GM12878 (cell line): ENCODE measurements around the gene HCFC1R1. TPM values are rescaled to one million over a fixed set of nuclear protein-coding genes. Genes with fewer than 3 reads are reported as not detected.

ENCODE experiments used
- ATAC-seq: fragments of 200-7000 bp; cut with Tn5 transposase; 3 replicates; pipeline ENCODE4 v1.9.1; 2020; ENCODE audit warnings: mild to moderate bottlenecking, moderate library complexity
- BruUV-seq: library from RNA; stranded (reverse); fragments of 400-500 nt; replicated peaks from 2 replicates; lab custom pipeline; 2021; lab: Mats Ljungman, UMichigan
- CTCF ChIA-PET: fragments of 300-600 bp; sonication (Branson Sonifier 250); formaldehyde crosslinking; extraction: SDS; loops from one replicate; lab custom pipeline; 2021; ENCODE audit warnings: inconsistent platforms; lab: Yijun Ruan, JAX
- POLR2A ChIA-PET: fragments of 350-600 bp; formaldehyde crosslinking; extraction: SDS; loops from one replicate; lab custom pipeline; 2021; ENCODE audit warnings: inconsistent platforms; lab: Charles Lee
- RAD21 ChIA-PET: fragments of 300-600 bp; sonication (Branson Sonifier 250); formaldehyde crosslinking; loops from one replicate; lab custom pipeline; 2023; ENCODE audit warnings: antibody characterized with exemption; ENCODE audit not compliant: unreplicated experiment; lab: Charles Lee
- SMC1A ChIA-PET: fragments of 300-600 bp; sonication (Branson Sonifier 250); formaldehyde crosslinking; loops from one replicate; lab custom pipeline; 2023; ENCODE audit not compliant: unreplicated experiment, uncharacterized antibody; lab: Charles Lee
- DNase-seq: peaks from one replicate; pipeline ENCODE4 v3.0.0-alpha.2; 2011; ENCODE audit warnings: low read depth, low spot score
- FAIRE-seq: peaks from 3 replicates; lab custom pipeline; 2011; peaks lifted over from hg19 to GRCh38; lab: Jason Lieb, UNC
- H2AFZ ChIP-seq: 2 replicates; pipeline ENCODE4 v1.6.0; 2011; ENCODE audit warnings: low read depth, low read length, control low read depth; ENCODE audit not compliant: control insufficient read depth
- H3K27ac ChIP-seq: 2 replicates; pipeline ENCODE4 v1.5.1; 2011; ENCODE audit warnings: control low read depth; ENCODE audit not compliant: control insufficient read depth, insufficient read depth
- H3K27me3 ChIP-seq, 2 experiments: replicated peaks in 1 of 2; 2 replicates each; pipeline versions ENCODE4 v1.6.0 to v1.6.1; 2011; ENCODE audit warnings: low read length in 1 of 2; ENCODE audit not compliant: control insufficient read depth in 2 of 2, insufficient read depth in 2 of 2
- H3K36me3 ChIP-seq, 2 experiments: 2 replicates each; pipeline ENCODE4 v1.5.1; 2011; ENCODE audit warnings: low read length in 1 of 2; ENCODE audit not compliant: control insufficient read depth in 2 of 2, insufficient read depth in 2 of 2
- H3K4me1 ChIP-seq: 2 replicates; pipeline ENCODE4 v1.6.1; 2011; ENCODE audit warnings: mild to moderate bottlenecking, low read length, moderate library complexity, mixed read lengths; ENCODE audit not compliant: control insufficient read depth, insufficient read depth
- H3K4me2 ChIP-seq: 2 replicates; pipeline ENCODE4 v1.6.0; 2011; ENCODE audit warnings: control low read depth; ENCODE audit not compliant: control insufficient read depth, insufficient read depth
- H3K4me3 ChIP-seq: fragments of 200-600 bp; sonication (generic); 2 replicates; pipeline ENCODE4 v1.5.1; 2016
- H3K79me2 ChIP-seq: 2 replicates; pipeline ENCODE4 v1.6.0; 2011; ENCODE audit warnings: low read length; ENCODE audit not compliant: control insufficient read depth, insufficient read depth
- H3K9ac ChIP-seq: 2 replicates; pipeline ENCODE4 v1.8.0; 2011; ENCODE audit warnings: low read length, control low read depth, mixed read lengths; ENCODE audit not compliant: control insufficient read depth, insufficient read depth
- H3K9me3 ChIP-seq: replicated peaks from 3 replicates; pipeline ENCODE4 v1.5.1; 2011; ENCODE audit warnings: mild to moderate bottlenecking, low read length; ENCODE audit not compliant: control insufficient read depth, insufficient read depth
- H4K20me1 ChIP-seq: 2 replicates; pipeline ENCODE4 v1.6.0; 2011; ENCODE audit not compliant: control insufficient read depth, insufficient read depth
- ASH2L ChIP-seq: fragments of 300-600, 200-600 bp; sonication (generic); IDR thresholded peaks from 2 replicates; pipeline ENCODE4 v1.6.1; 2017; ENCODE audit warnings: low read depth, mild to moderate bottlenecking, borderline replicate concordance
- CBX3 ChIP-seq: fragments of 200-600 bp; sonication (generic); IDR thresholded peaks from 2 replicates; pipeline ENCODE4 v1.6.1; 2016; ENCODE audit warnings: low read depth, borderline replicate concordance
- CHD2 ChIP-seq: IDR thresholded peaks from 2 replicates; pipeline ENCODE4 v1.6.1; 2011; ENCODE audit warnings: low read depth, low read length, improper control_type of control experiment, borderline replicate concordance
- CUX1 ChIP-seq: IDR thresholded peaks from 2 replicates; pipeline ENCODE4 v1.6.1; 2012; ENCODE audit warnings: improper control_type of control experiment, low read depth, low read length; ENCODE audit not compliant: insufficient replicate concordance
- EED ChIP-seq: sonication (generic); IDR thresholded peaks from 2 replicates; pipeline ENCODE4 v1.6.1; 2016; ENCODE audit warnings: antibody characterized with exemption, low read depth
- EGR1 ChIP-seq, 2 experiments: IDR thresholded peaks; 1 replicate in 1 of 2; 2 replicates in 1 of 2; pipeline ENCODE4 v1.6.1; 2011 to 2012; ENCODE audit warnings: low read depth in 2 of 2, low read length in 2 of 2, borderline replicate concordance in 1 of 2, mild to moderate bottlenecking in 1 of 2, moderate library complexity in 1 of 2
- IKZF2 ChIP-seq, 2 experiments: fragments of 450-650 bp; IDR thresholded peaks; 2 replicates each; pipeline ENCODE4 v1.6.1; 2017; ENCODE audit warnings: mild to moderate bottlenecking in 2 of 2, moderate library complexity in 2 of 2
- IRF5 ChIP-seq: fragments of 450-650 bp; IDR thresholded peaks from 2 replicates; pipeline ENCODE4 v1.6.1; 2017; ENCODE audit warnings: borderline replicate concordance
- JUNB ChIP-seq: IDR thresholded peaks from 2 replicates; pipeline ENCODE4 v1.6.1; 2016; ENCODE audit warnings: antibody characterized with exemption, mild to moderate bottlenecking
- JUND ChIP-seq: IDR thresholded peaks from 2 replicates; pipeline ENCODE4 v1.6.1; 2012; ENCODE audit warnings: low read depth, mild to moderate bottlenecking, low read length, improper control_type of control experiment, moderate library complexity
- MAX ChIP-seq: IDR thresholded peaks from 2 replicates; pipeline ENCODE4 v1.6.1; 2012; ENCODE audit warnings: low read depth, low read length, improper control_type of control experiment
- NFYB ChIP-seq: IDR thresholded peaks from 2 replicates; pipeline ENCODE4 v1.6.1; 2011; ENCODE audit warnings: low read depth, mild to moderate bottlenecking, low read length, improper control_type of control experiment, moderate library complexity; ENCODE audit not compliant: insufficient read depth
- RELB ChIP-seq: fragments of 450-650 bp; IDR thresholded peaks from 2 replicates; pipeline ENCODE4 v1.6.1; 2017; ENCODE audit warnings: low read depth, mild to moderate bottlenecking, moderate library complexity
- RUNX3 ChIP-seq: IDR thresholded peaks from 2 replicates; pipeline ENCODE4 v1.6.1; 2012; ENCODE audit warnings: low read length, inconsistent platforms
- TCF12 ChIP-seq: IDR thresholded peaks from 2 replicates; pipeline ENCODE4 v1.6.1; 2011; ENCODE audit warnings: low read depth, mild to moderate bottlenecking, low read length
- WGBS: methylation state at CpG from one replicate; pipeline ENCODE4 v1.1.6; 2016; ENCODE audit warnings: low lambda C conversion rate; ENCODE audit not compliant: insufficient replicate concordance, insufficient coverage; ENCODE audit errors: missing lambda C conversion rate; 5-methylcytosine and 5-hydroxymethylcytosine counted together
- in situ Hi-C: fragments of 300-500 bp; cut with MboI; formaldehyde crosslinking; loops from 9 replicates; pipeline ENCODE4 v1.14.3; 2018; ENCODE audit warnings: mixed read lengths
- intact Hi-C: fragments of 100-400 bp; cut with micrococcal nuclease; formaldehyde crosslinking; loops from one replicate; pipeline ENCODE4 v1.14.2; 2022; ENCODE audit not compliant: unreplicated experiment
- polyA plus RNA-seq, 11 experiments: library from polyadenylated mRNA; depleted of rRNA in 4 of 11; unstranded in 6 of 11; stranded (reverse) in 5 of 11; fragments of >200 nt; fragmentation: Nextera tagmentation in 4 of 11; fragmentation: Illumina TruSeq in 1 of 11; extraction: Ambion mirVana in 4 of 11; extraction: Trizol in 1 of 11; gene quantifications; 1 replicate in 1 of 11; 2 replicates in 10 of 11; pipeline versions ENCODE4 v1.2.1 to v1.2.3, GENCODE V29; 2011 to 2016; ENCODE audit warnings: inconsistent platforms in 2 of 11, missing spikeins in 2 of 11, low read depth in 1 of 11
- total RNA-seq, 4 experiments: library from RNA; depleted of rRNA in 3 of 4; stranded (reverse); fragments of >200 nt in 3 of 4; fragmentation: Illumina TruSeq in 1 of 4; extraction: Trizol in 1 of 4; gene quantifications; 2 replicates each; pipeline versions ENCODE4 v1.2.1 to v1.2.3, GENCODE V29; 2013 to 2021

Gene HCFC1R1
- total and polyA plus RNA-seq, 10 of the 15 experiments (the other 5 are each of a cell fraction or from before 2014, with no cell fraction given): 2.8 to 42.5 (median 20.4) TPM

GRCh38 chr16:3022208-3022683, 1.5 kb downstream of the HCFC1R1 start:
- peaks cover 25% of the 10 kb centered on the region for H3K4me1 ChIP-seq
- intact Hi-C loops (no loop called here), in situ Hi-C loops (no loop called here)
- CTCF ChIA-PET: interaction anchor here (0.5 to 18.2 kb wide), 6 partner anchors 8 to 1327 kb away, joined by 3 to 421 read pairs (median 6); no protein-coding TSS in a partner anchor
- H3K36me3 ChIP-seq: peaks cover 4 to 5% of the 10 kb centered on the region in 2 experiments; a peak in 3 of 4 replicates
- POLR2A ChIA-PET: interaction anchor here (1.0 to 2.4 kb wide), 4 partner anchors 18 to 128 kb away, joined by 3 to 7 read pairs (median 6); partner anchors contain the start of gene ZNF213
- H3K9ac ChIP-seq: no peak overlapping the region
- peak overlapping the region; percentile 83 for H3K4me2 ChIP-seq
- no peak overlapping the region; the same call in 1 of the 2 replicates for H3K27ac ChIP-seq
- H2AFZ ChIP-seq: no peak overlapping the region
- no peak for DNase-seq
- no peaks in the 10 kb centered on the region for H3K79me2 ChIP-seq
- H3K9me3 ChIP-seq: no peaks in the 10 kb centered on the region
- 15% methylated on average over 8 of the region's 8 CpGs for WGBS
- BruUV-seq: no TSS peak
- peak; percentile 59 for FAIRE-seq
- H4K20me1 ChIP-seq: no peaks in the 10 kb centered on the region
- SMC1A ChIA-PET: interaction anchor here (0.7 to 10.1 kb wide), 6 partner anchors 9 to 108 kb away, joined by 3 to 91 read pairs (median 4); no protein-coding TSS in a partner anchor
- RAD21 ChIA-PET: interaction anchor here (0.6 to 4.4 kb wide), 4 partner anchors 9 to 36 kb away, joined by 3 to 34 read pairs (median 6); no protein-coding TSS in a partner anchor
- peak; percentile 19 for ATAC-seq
- H3K27me3 ChIP-seq: no peaks in the 10 kb centered on the region
- H3K4me3 ChIP-seq: peak overlapping the region; percentile 87
- no peak for TF ChIP-seq CUX1
- TF ChIP-seq JUNB: peak; percentile 52; the same call in 1 of the 2 replicates
- TF ChIP-seq JUND: peak; percentile 40; the same call in 1 of the 2 replicates
- TF ChIP-seq EED: 0 out of 2 replicates have a peak, but pooled peaks have one; percentile 20
- no peak for TF ChIP-seq CBX3
- TF ChIP-seq NFYB: no peak
- peak; percentile 17 to 19; a peak in 1 of 4 replicates for TF ChIP-seq IKZF2 (IDR thresholded peaks at IDR 0.05)
- TF ChIP-seq RUNX3: no peak
- peak in 1 of 2 experiments; percentile 94; a peak in 2 of 3 replicates for TF ChIP-seq EGR1 (IDR thresholded peaks at IDR 0.05; ENCODE audit: borderline replicate concordance in 1 of 2, low read depth in 2 of 2, low read length in 2 of 2)
- TF ChIP-seq TCF12: no peak
- no peak for TF ChIP-seq ASH2L
- TF ChIP-seq CHD2: no peak
- no peak for TF ChIP-seq MAX
- no peak for TF ChIP-seq RELB
- no peak for TF ChIP-seq IRF5
